K562 (cell line): Measurements from ENCODE around the gene RNPEP. TPM values are rescaled to one million over a fixed set of nuclear protein-coding genes. Genes with fewer than 3 reads are reported as not detected.

Experiments
- HMGN3 ChIP-seq: IDR thresholded peaks from 2 replicates; pipeline ENCODE4 v1.6.1; 2011; ENCODE audit warnings: borderline replicate concordance, low read depth, mild to moderate bottlenecking, mixed read lengths, low read length; ENCODE audit not compliant: insufficient read length; ENCODE audit errors: extremely low read depth
- KAT2B ChIP-seq: IDR thresholded peaks from one replicate; pipeline ENCODE4 v1.6.1; 2012; ENCODE audit warnings: low read depth, mild to moderate bottlenecking, control low read depth, inconsistent platforms, low read length, moderate library complexity
- KDM2B ChIP-seq: fragments of 250-450 bp; sonication (Bioruptor Pico); IDR thresholded peaks from 2 replicates; pipeline ENCODE4 v1.8.0; 2021; ENCODE audit warnings: mild to moderate bottlenecking, moderate library complexity
- PHF8 ChIP-seq: fragments of 200-600 bp; sonication (generic); IDR thresholded peaks from 2 replicates; pipeline ENCODE4 v1.6.1; 2012; ENCODE audit warnings: mixed run types, mild to moderate bottlenecking, inconsistent platforms, low read length, moderate library complexity, borderline replicate concordance
- POLR2B ChIP-seq: fragments of 450-650 bp; IDR thresholded peaks from 2 replicates; pipeline ENCODE4 v1.6.1; 2018; ENCODE audit warnings: low read depth; ENCODE audit not compliant: partially characterized antibody
- SMARCE1 ChIP-seq: fragments of 450-650 bp; IDR thresholded peaks from 2 replicates; pipeline ENCODE4 v1.7.1; 2016; ENCODE audit warnings: mild to moderate bottlenecking
- ZC3H11A ChIP-seq: IDR thresholded peaks from 2 replicates; pipeline ENCODE4 v1.6.1; 2012; ENCODE audit warnings: low read depth, low read length, improper control_type of control experiment
- ZNF239 ChIP-seq: fragments of 250-450 bp; sonication (Bioruptor Pico); IDR thresholded peaks from 2 replicates; pipeline ENCODE4 v1.4.0; 2020; ENCODE audit warnings: mild to moderate bottlenecking
- ZNF507 ChIP-seq: conservative IDR thresholded peaks from 2 replicates; pipeline ENCODE4 v1.6.1; 2017; ENCODE audit warnings: missing genetic modification characterization, missing compliant biosample characterization
- polyA plus RNA-seq, 8 experiments: library from polyadenylated mRNA; depleted of rRNA in 4 of 8; stranded (reverse) in 5 of 8; unstranded in 3 of 8; fragments of >200 nt; fragmentation: Nextera tagmentation in 2 of 8; fragmentation: Illumina TruSeq in 1 of 8; extraction: Ambion mirVana in 2 of 8; extraction: Trizol in 1 of 8; gene quantifications; 2 replicates each; pipeline versions ENCODE4 v1.2.1 to v1.2.3, GENCODE V29; 2011 to 2014; ENCODE audit warnings: inconsistent platforms in 1 of 8, missing spikeins in 1 of 8
- total RNA-seq, 7 experiments: library from RNA; depleted of rRNA in 6 of 7; stranded (reverse); fragments of >200 nt in 6 of 7; fragmentation: Illumina TruSeq in 2 of 7; extraction: Trizol in 2 of 7; gene quantifications; 2 replicates each; pipeline versions ENCODE4 v1.2.1 to v1.2.3, GENCODE V29; 2011 to 2021; ENCODE audit warnings: low replicate concordance in 1 of 7
- TF ChIP-seq, protein P1 (sequence below): fragments of 250-450 bp; sonication (Bioruptor Pico); IDR thresholded peaks from 2 replicates; pipeline ENCODE4 v1.5.0; 2021; ENCODE audit warnings: mild to moderate bottlenecking, moderate library complexity
- TF ChIP-seq, protein P2 (sequence below): fragments of 450-650 bp; formaldehyde crosslinking; IDR thresholded peaks from 2 replicates; pipeline ENCODE4 v1.4.0; 2020; ENCODE audit warnings: mild to moderate bottlenecking, mixed read lengths
- TF ChIP-seq, protein P3 (sequence below): fragments of 250-450 bp; sonication (Bioruptor Pico); IDR thresholded peaks from 2 replicates; pipeline ENCODE4 v1.5.0; 2021; ENCODE audit warnings: mild to moderate bottlenecking, borderline replicate concordance
- TF ChIP-seq, protein P4 (sequence below): IDR thresholded peaks from 2 replicates; pipeline ENCODE4 v1.6.1; 2011; ENCODE audit warnings: borderline replicate concordance, low read depth, mild to moderate bottlenecking, moderate library complexity, low read length; ENCODE audit not compliant: insufficient read depth, poor library complexity, severe bottlenecking
- TF ChIP-seq, protein P5 (sequence below): fragments of 450-650 bp; IDR thresholded peaks from 2 replicates; pipeline ENCODE4 v1.6.1; 2016; ENCODE audit warnings: borderline replicate concordance

The RNPEP gene
- total and polyA plus RNA-seq, 9 of the 15 experiments (the other 6 are each of a cell fraction or from before 2014, with no cell fraction given): 27.5 to 131 (median 63.4) TPM

DNA sequence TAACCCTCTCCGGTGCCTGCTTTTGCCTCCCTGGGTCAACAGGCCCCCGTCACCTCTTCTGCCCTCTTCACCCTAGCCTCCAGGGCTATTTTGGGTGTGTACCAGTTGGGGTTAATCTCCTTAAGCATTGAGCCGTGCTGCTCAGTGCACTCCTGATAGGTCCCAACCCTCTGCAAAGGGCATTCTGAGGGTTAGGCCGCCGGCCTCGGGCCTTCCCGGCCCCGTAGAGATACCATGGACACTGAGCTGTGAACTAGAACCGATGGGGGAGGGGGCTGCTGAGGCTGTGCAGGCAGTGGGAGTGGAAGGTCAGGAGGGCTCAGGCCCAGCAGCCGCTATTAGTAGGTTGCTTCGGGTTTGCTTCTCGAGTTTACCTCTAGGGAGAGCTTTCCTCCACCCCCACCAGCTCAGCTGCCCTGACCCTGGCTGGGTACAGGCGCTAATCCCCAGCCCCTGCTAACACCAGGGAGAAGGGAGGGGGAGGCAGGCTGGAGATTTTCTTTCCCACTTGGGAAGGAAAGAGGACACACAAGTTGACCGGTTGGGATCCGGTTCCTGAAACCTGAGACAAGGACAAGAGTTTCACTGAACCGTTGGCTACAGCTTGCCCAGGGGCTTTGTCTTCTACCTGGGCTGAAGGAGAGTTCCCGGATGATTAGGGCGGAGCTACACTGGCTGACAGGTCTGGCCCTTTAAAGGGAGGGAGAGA is 40.9 kb upstream of the RNPEP start (continued):
- TF ChIP-seq, protein P1, sequence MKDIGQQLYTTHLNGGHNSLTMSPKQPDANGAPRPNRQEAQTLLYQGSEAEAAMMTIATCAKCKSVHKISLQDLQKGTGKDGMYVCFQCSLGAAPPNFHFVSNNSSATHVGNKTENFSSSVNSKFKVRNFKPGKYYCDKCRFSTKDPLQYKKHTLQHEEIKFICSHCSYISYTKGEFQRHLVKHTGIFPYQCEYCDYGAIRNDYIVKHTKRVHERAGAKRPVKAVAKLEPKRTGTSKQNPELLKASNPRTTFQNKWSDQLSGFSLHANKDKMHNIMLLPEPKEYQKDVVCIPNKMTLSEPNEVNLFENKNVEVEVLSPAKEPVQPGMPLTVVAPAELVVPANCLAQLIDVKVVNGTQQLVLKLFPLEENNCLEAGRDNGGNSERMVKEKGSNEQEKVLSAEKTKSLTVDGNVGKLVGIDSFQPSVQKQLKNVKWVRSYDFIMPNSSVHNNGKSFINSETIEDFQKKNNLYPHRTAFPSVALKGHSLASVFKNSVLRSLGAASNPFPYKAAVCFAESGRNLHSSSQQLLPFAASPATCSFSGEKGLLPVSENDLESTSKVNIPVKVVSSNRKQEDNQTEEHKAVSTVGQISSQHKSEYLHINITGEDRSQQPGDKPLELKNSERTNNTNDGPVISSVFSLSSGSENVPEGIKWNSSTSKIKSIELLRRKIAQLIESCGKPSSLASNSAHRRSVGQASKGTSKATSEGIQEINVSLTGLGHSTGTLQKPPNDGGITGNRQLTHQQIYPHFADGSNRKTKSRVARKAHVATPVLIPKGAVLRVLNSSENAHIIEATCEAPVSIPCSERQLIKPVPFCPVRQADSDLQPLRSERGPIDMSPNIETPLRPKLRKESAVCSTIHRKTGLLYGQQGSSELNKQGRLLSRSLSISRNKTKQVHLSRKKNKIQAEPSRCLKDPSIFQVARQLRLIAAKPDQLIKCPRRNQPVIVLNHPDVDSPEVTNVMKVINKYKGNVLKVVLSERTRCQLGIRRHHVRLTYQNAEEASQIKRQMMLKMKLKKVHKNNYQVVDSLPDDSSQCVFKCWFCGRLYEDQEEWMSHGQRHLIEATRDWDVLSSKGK (CRISPR knock-in tag): no peak
- TF ChIP-seq SMARCE1: peak; percentile 63; the same call in 1 of the 2 replicates
- TF ChIP-seq KAT2B: no peak
- no peak for TF ChIP-seq HMGN3
- TF ChIP-seq ZNF507 (tag): no peak
- TF ChIP-seq, protein P2, sequence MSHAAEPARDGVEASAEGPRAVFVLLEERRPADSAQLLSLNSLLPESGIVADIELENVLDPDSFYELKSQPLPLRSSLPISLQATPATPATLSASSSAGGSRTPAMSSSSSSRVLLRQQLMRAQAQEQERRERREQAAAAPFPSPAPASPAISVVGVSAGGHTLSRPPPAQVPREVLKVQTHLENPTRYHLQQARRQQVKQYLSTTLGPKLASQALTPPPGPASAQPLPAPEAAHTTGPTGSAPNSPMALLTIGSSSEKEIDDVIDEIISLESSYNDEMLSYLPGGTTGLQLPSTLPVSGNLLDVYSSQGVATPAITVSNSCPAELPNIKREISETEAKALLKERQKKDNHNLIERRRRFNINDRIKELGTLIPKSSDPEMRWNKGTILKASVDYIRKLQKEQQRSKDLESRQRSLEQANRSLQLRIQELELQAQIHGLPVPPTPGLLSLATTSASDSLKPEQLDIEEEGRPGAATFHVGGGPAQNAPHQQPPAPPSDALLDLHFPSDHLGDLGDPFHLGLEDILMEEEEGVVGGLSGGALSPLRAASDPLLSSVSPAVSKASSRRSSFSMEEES (CRISPR knock-in tag): no peak
- TF ChIP-seq PHF8: peak; percentile 32; the same call in 1 of the 2 replicates
- TF ChIP-seq POLR2B: peak; percentile 26
- no peak for TF ChIP-seq KDM2B (CRISPR knock-in tag)
- no peak for TF ChIP-seq ZC3H11A
- TF ChIP-seq, protein P3, sequence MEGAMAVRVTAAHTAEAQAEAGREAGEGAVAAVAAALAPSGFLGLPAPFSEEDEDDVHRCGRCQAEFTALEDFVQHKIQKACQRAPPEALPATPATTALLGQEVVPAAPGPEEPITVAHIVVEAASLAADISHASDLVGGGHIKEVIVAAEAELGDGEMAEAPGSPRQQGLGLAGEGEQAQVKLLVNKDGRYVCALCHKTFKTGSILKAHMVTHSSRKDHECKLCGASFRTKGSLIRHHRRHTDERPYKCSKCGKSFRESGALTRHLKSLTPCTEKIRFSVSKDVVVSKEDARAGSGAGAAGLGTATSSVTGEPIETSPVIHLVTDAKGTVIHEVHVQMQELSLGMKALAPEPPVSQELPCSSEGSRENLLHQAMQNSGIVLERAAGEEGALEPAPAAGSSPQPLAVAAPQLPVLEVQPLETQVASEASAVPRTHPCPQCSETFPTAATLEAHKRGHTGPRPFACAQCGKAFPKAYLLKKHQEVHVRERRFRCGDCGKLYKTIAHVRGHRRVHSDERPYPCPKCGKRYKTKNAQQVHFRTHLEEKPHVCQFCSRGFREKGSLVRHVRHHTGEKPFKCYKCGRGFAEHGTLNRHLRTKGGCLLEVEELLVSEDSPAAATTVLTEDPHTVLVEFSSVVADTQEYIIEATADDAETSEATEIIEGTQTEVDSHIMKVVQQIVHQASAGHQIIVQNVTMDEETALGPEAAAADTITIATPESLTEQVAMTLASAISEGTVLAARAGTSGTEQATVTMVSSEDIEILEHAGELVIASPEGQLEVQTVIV (CRISPR knock-in tag): no peak
- TF ChIP-seq, protein P4, sequence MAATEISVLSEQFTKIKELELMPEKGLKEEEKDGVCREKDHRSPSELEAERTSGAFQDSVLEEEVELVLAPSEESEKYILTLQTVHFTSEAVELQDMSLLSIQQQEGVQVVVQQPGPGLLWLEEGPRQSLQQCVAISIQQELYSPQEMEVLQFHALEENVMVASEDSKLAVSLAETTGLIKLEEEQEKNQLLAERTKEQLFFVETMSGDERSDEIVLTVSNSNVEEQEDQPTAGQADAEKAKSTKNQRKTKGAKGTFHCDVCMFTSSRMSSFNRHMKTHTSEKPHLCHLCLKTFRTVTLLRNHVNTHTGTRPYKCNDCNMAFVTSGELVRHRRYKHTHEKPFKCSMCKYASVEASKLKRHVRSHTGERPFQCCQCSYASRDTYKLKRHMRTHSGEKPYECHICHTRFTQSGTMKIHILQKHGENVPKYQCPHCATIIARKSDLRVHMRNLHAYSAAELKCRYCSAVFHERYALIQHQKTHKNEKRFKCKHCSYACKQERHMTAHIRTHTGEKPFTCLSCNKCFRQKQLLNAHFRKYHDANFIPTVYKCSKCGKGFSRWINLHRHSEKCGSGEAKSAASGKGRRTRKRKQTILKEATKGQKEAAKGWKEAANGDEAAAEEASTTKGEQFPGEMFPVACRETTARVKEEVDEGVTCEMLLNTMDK: no peak
- TF ChIP-seq ZNF239: no peak
- TF ChIP-seq, protein P5, sequence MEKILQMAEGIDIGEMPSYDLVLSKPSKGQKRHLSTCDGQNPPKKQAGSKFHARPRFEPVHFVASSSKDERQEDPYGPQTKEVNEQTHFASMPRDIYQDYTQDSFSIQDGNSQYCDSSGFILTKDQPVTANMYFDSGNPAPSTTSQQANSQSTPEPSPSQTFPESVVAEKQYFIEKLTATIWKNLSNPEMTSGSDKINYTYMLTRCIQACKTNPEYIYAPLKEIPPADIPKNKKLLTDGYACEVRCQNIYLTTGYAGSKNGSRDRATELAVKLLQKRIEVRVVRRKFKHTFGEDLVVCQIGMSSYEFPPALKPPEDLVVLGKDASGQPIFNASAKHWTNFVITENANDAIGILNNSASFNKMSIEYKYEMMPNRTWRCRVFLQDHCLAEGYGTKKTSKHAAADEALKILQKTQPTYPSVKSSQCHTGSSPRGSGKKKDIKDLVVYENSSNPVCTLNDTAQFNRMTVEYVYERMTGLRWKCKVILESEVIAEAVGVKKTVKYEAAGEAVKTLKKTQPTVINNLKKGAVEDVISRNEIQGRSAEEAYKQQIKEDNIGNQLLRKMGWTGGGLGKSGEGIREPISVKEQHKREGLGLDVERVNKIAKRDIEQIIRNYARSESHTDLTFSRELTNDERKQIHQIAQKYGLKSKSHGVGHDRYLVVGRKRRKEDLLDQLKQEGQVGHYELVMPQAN: no peak
